ENCODE measurements around the gene ST8SIA1.

GRCh38 chr12:22201101-22201500, 133.4 kb downstream of the ST8SIA1 start:
- no peak for TF ChIP-seq CTCF (conservative IDR thresholded peaks at IDR 0.05; ENCODE audit: low read length)
- TF ChIP-seq EZH2phosphoT487 (IDR thresholded peaks at IDR 0.05; ENCODE audit: borderline replicate concordance, low read depth, low read length) = no peak
